ENCODE data around the gene PHLDB1. TPM values are rescaled to one million over a fixed set of nuclear protein-coding genes. Genes with fewer than 3 reads are reported as not detected.
A peak's percentile ranks its signal among the peaks of the same experiment; 100 is the strongest.

PHLDB1 gene
- total RNA-seq, 4 donors from 2014 or later, result 6.7 to 29.8 (median 21.2) TPM

- Histone ChIP-seq H3K27me3 (no peaks in the 10 kb centered on the region), H3K27ac (no peak overlapping the region), H3K36me3 (no peaks in the 10 kb centered on the region), H3K4me3 (no peak overlapping the region), H3K4me1 (peaks cover 15 to 41% (median 25%) of the 10 kb centered on the region in 3 donors), H3K9me3 (no peaks in the 10 kb centered on the region)
- WGBS, 2 donors, result 79 to 93% methylated on average over 6 to 10 of the region's 11 CpGs
- no peak for TF ChIP-seq CTCF (IDR thresholded peaks at IDR 0.05)
- no peak for TF ChIP-seq POLR2A (IDR thresholded peaks at IDR 0.05)
- no peak for DNase-seq
- intact Hi-C loops (cut with DNase I), result loop anchor here (5.0 kb wide), 2 partner anchors 93 to 263 kb away; partner anchors contain the start of gene UPK2
These were observed 87.4 kb downstream of the PHLDB1 start for GRCh38 chr11:118694771-118695170.

GRCh38 chr11:118696673-118697226, 89.3 kb downstream of the PHLDB1 start:
- no peaks in the 10 kb centered on the region for H3K36me3 ChIP-seq
- H3K4me3 ChIP-seq, result no peak overlapping the region
- H3K4me1 ChIP-seq, result peaks cover 6 to 23% (median 12%) of the 10 kb centered on the region in 3 donors
- no peak for DNase-seq
- no peak for TF ChIP-seq POLR2A (IDR thresholded peaks at IDR 0.05)
- TF ChIP-seq CTCF (IDR thresholded peaks at IDR 0.05), result no peak
- 85 to 89% methylated on average over 6 of the region's 7 CpGs for WGBS, 2 donors
- intact Hi-C loops (cut with DNase I), result no loop called here
- H3K27me3 ChIP-seq, result no peaks in the 10 kb centered on the region
- H3K27ac ChIP-seq, result no peak overlapping the region
- H3K9me3 ChIP-seq, result peaks cover 0 to 10% (median 0%) of the 10 kb centered on the region in 3 donors

- DNase-seq, result no peak
- TF ChIP-seq CTCF (IDR thresholded peaks at IDR 0.05) (no peak), POLR2A (IDR thresholded peaks at IDR 0.05) (no peak)
- Histone ChIP-seq H3K9me3 (peaks cover 0 to 10% (median 0%) of the 10 kb centered on the region in 3 donors), H3K36me3 (no peaks in the 10 kb centered on the region), H3K4me3 (no peak overlapping the region), H3K27ac (no peak overlapping the region), H3K4me1 (peaks cover under 1 to 17% (median 6%) of the 10 kb centered on the region in 3 donors), H3K27me3 (no peaks in the 10 kb centered on the region)
- intact Hi-C loops (cut with DNase I), result no loop called here
- WGBS, 2 donors, result 78 to 80% methylated on average over 3 of the region's 8 CpGs
These were observed 89.9 kb downstream of the PHLDB1 start for GRCh38 chr11:118697346-118697745.

- H3K36me3 ChIP-seq, result no peaks in the 10 kb centered on the region
- TF ChIP-seq POLR2A (IDR thresholded peaks at IDR 0.05), result no peak
- no peak for TF ChIP-seq CTCF (IDR thresholded peaks at IDR 0.05)
- 68 to 82% methylated on average over 4 to 6 of the region's 7 CpGs for WGBS, 2 donors
- no peaks in the 10 kb centered on the region for H3K27me3 ChIP-seq
- no peak overlapping the region for H3K4me3 ChIP-seq
- peak overlapping the region in 2 of 4 donors; percentile 33 to 49 for H3K27ac ChIP-seq
- peaks cover 0 to 10% (median 0%) of the 10 kb centered on the region in 3 donors for H3K9me3 ChIP-seq
- intact Hi-C loops (cut with DNase I), result no loop called here
- no peak for DNase-seq
- peaks cover 0 to 9% (median under 1%) of the 10 kb centered on the region in 3 donors for H3K4me1 ChIP-seq
These were observed 92.2 kb downstream of the PHLDB1 start for GRCh38 chr11:118699506-118700220.

GRCh38 chr11:118703563-118704106, 96.2 kb downstream of the PHLDB1 start:
- Histone ChIP-seq H3K36me3 (no peaks in the 10 kb centered on the region), H3K27ac (no peak overlapping the region), H3K27me3 (no peaks in the 10 kb centered on the region), H3K4me3 (no peak overlapping the region), H3K9me3 (peaks cover 0 to 10% (median 0%) of the 10 kb centered on the region in 3 donors), H3K4me1 (peaks cover 0 to 4% (median 4%) of the 10 kb centered on the region in 3 donors)
- 87 to 98% methylated on average over 5 of the region's 5 CpGs for WGBS, 2 donors
- intact Hi-C loops (cut with DNase I), result no loop called here
- TF ChIP-seq POLR2A (IDR thresholded peaks at IDR 0.05) (no peak), CTCF (IDR thresholded peaks at IDR 0.05) (no peak)
- no peak for DNase-seq

All from esophagus squamous epithelium (tissue), 5 donors.